Measurements from ENCODE around the gene NEK10.
"Not testable (repeated sequence)": the region's sequence is repeated elsewhere in the genome, so short reads cannot be mapped to it uniquely, and the experiment has no call there.

NEK10 gene

DNA sequence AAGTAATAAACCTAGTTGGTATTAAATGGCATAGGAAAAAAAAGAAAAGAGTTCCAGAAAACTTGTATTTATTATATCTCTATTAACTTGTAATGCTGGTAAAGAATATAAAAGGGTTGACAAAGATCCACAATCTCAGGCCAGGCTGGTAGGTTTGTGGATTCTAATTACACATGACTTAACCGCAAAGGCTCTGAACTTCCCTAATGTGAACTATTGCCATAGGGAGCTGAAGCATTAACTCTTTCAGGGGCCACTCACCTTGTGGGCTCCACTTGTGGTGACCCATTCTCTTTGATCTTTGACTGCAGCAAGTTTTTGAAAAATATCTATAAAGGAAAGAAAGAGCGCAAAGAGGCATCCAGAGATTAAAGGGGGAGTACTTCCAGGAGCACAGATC, 58.5 kb downstream of the NEK10 start:
- no peak for DNase-seq

DNA sequence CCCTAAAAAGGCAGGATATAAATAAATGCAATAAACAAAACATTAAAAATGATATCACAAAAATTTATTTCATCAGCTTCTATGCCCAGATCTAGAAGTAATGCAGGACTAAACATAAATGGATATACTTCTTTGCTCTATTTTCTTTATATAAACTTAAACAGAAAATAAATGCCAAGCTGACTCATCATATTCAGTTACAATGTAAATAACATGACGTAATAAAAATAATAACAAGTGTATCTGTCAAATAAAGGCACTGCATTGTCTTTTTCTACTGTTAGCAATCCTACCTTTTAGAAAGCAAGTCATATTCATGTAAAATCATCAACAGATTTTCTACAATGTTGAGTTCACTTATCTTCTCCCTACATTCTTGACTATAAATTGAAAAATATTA, 61.6 kb downstream of the NEK10 start:
- no peak for DNase-seq

DNA sequence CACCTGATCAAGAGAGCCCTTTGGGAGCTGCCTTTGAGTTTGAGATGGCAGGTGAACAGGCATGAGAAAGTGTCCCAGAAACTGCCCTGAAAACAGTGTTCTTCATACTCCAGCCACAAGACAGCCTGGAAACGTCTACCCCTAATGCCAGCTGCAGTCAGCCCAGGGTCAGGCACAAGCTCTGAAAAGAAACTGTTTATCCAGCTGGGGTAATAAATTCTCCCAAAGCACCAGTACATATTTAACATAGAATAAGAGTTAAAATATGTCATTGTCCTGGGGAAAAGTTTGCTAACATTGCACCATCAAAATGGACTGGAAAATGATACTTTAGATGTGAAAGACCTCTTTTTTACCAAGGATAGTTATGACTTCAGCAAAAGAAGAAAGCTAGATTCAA, 66.3 kb downstream of the NEK10 start:
- no peak for DNase-seq

DNA sequence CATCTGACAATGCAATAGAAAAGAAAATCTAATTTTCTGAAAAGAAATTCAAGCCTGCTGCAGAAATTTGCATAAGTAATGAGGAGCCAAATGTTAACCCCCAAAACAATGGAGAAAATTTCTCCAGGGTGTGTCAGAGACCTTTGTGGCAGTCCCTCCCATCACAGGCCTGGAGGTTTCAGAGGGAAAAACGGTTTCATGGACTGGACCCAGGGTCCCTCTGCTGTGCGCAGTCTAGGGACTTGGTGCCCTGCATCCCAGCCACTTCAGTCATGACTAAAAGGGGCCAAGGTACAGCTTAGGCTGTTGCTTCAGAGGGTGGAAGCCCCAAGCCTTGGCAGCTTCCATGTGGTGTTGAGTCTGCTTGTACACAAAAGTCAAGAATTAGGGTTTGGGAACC, 70.2 kb downstream of the NEK10 start:
- DNase-seq: not testable (repeated sequence)

DNA sequence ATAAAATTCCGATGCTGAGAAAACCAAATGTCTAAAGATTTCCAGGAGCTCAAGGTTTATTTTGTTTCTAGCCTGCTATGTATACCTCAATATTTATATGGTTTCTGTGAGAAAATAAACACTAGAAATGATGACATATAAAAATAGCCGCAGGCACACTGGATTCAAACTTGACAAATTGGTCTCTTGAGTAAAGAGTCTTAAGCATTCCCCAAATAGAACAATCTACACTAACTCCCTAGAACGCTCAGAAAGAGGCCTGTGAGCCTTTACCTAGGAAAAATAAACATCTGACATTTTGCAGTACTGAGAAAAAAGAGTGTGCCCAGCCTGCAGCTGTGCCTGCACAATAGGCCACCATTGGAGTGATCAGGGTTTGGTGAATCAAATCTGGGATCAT, 75.2 kb downstream of the NEK10 start:
- DNase-seq: no peak

DNA sequence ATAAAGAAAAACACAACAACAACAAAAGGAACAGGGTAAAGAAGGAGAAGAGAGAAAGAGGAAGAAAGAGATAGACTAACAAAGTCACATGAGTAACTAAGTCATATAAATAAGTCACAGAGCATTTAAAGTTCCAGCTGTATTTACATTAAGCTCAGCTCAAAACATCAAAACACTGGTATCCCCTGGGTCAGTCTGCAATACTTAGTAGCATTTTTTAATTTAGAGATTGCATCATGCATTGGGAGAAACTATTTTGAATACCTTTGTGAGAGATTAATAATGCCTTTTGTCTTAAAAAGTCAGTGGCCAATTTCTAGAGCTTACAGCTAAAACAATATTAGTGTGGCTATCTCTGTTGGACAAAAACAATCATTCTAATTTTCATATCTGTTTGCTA, 78.4 kb downstream of the NEK10 start:
- DNase-seq: no peak

DNA sequence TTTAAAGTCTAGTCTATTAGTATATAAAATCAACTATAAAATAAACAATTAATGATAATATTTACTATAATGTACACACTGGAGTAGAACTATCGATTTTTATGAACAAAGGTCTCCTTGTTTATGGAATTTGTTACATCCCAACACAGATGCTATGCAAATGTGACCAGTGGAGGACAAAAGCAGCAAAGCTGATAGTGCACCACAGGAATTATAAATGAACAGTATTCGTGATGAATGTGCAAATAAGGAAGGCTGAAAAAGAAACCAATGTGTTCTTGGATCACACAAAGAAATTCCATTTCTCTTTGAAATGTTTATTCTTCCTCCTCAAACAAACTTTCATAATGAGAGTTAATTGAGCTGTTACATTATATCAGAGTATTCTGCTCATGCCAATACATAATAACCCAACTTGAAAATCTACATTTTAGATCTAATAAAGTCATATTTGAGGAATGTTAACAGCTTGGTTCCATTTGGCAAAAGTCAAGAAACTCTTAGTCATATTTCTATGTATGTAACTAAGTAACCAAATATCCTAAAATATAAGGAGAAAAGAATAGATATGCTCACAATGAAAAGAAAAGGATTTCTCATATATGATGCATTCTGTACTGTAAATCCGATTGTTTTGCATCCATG, 79.3 kb downstream of the NEK10 start:
- DNase-seq: no peak

DNA sequence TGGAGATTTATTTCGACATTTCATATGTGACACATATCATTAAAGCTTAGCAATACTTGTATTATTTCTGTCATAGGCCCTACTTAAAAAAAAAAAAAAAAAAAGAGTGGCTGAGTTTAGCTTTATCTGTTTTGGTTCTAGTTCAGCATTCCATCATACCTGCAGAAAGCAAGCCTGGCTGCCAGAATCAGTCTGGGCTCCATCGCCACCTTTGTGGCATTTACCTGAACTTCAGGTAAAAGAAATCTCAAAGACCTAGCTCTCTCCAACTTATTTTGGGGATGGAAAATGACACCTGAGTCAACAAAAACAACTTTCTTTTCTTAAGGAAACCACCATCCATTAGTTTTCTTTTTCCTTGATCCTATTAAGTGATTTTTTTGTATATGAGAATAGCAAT, 82.1 kb downstream of the NEK10 start:
- no peak for DNase-seq

DNA sequence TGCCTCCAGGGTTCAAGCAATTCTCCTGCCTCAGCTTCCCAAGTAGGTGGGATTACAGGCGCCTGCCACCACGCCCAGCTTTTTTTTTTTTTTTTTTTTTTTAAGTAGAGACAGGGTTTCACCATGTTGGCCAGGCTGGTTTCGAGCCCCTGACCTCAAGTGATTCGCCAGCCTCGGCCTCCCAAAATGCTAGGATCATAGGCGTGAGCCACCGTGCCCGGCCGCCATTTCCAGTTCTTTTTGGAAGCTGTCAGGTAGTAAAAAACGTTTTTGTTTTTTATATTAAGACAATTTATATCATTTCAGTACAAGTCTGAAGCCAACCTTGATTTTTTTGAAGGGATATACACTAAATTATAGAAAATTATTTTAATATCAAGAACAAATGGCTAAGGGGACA, 82.7 kb downstream of the NEK10 start:
- DNase-seq: not testable (repeated sequence)

DNA sequence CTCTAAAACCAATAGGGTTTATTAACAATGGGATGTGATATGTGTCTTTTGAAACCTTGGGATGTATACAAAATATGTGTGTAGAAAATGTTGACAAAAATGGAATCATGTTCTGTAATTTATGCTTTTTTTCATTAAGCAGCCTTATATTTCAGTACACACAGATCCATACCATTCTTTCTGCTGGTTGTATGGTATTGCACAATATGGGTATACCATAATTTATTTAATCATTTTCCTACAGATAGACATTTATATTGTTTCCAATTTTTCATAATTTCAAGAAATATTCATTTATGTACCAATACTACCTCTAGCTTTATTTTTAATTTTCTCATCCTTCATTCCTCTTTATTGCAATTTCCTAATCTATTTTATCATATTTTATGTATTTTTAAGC, 83.5 kb downstream of the NEK10 start:
- no peak for DNase-seq

DNA sequence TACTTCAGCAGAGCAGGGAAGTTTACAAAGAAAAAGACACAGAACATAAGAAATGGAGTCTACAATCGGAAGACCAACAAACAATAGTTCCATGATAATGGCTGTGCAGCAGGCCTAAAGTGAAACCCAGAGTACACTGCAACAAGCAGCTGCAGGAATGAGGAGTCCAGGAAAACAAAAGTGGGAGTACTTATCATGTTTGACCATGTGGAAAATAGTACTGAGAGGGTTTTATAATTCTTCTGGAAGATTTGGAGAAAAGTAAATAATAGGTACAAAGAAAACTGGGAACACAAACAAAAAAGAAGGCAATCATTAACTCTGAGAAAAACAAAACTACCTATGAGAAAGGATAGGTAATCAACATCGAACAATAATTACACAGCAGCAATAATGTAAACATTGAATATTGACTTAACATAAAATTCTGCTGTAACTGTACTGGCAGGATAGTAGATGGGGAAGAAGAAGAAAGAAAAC, 87.5 kb downstream of the NEK10 start:
- no peak for DNase-seq

DNA sequence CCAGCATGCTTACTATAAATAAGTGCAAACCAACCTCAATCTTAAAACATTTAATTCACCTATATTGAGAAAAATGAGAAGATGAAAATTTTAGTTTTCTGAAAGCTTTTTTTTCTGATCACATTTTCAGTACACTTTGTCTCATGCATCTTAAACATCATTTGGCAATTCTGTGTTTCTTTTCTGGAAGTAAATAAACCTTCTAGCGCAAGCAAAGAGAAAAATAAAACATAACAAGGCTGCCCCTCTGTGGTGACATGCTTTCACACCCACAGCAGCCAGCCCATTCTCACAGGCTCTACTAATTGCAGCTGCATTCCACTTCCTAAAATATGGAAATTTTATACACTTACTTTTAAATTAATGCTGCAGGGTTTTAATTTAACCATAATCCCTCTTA, 90.1 kb downstream of the NEK10 start:
- no peak for DNase-seq

DNA sequence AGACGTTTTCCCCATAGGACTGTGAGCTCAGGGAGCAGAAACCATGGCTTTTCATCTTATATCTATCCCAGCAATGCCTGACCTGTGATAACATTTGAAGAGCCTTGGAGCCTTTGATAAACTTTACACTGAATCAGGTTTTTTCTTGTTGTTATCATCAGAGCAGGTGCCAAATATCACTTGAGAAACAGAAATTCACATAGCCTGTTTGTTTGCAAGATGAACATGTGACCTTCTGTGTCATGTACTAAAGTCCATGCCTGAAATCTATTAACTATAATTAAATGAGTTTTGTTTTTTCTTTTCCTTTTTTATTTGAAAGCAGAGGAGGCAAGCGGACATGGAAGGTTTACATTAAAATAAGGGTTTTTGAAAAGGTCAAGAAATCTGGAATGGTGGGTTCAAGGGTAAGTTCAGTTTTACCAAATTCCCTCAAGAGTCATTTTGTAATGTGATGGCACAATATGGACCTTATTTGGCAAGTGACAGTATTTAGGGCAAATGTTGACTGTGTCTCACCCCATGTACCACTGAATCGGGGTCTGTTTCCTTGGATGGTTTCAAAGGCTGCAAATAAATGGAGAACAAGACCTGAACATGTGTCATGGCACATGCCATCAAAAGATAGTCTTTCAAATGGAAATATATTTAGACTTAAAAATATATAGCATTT, 90.7 kb downstream of the NEK10 start:
- DNase-seq: no peak

DNA sequence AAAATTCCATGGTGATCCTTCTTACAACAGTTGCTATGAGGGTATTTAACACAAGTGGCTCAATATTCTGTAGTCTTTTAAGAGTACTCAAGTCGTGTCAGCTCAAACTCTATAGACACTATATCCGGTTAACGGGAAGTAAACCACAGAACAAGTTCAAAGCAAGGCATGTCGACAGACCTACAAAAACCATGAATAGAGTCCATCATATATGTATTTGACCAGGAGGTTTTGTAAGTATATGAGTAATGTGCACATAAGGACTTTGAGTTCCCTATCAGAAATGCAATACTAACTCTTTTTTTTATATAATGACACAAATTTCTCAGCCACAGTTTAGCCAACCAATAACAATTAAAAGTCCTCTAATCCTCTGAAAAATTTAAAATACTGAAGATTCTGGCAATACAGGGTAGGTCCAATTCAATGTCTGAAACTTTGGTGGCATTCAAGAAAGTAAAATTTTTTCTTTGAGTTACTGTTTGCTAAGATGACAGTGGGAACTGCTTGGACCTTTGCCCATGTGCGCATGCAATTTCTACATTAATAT, 93.7 kb downstream of the NEK10 start:
- no peak for DNase-seq

DNA sequence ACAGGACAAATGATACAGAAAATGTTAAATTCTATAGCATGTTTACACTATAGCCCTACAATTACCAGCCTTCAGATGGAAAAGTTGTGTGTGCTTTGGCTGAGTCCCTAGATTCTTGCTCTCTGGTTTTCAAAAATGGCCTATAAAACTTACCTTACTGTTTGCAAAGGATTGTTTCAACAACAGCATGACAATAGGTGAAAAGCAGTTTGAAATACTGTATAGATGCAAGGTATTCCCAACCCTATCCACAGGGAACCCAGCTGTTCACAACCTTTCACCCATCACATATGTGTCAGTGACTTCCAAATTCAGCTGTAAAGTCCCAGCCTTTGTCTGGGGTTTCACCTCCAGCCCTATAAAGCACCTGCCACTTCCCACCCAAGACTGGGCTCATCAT, 97.3 kb downstream of the NEK10 start:
- no peak for DNase-seq

DNA sequence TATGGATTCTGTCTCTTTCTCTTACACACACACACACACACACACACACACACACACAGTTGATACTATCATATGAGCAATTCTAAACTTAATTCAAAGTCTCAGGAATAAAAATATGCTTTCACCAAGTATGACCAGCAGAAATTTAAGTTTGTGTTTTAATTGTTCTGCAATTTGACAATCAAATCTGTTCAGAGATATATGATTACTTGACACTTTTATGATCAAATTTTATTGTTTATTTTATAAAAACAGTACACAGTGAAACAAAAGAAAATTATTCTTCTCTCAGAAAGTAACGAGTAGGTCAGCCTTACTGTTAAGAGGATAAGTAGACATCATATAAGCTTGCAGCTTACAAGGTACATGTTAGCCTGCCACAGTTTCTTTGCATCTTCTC, 114.3 kb downstream of the NEK10 start:
- no peak for DNase-seq

DNA sequence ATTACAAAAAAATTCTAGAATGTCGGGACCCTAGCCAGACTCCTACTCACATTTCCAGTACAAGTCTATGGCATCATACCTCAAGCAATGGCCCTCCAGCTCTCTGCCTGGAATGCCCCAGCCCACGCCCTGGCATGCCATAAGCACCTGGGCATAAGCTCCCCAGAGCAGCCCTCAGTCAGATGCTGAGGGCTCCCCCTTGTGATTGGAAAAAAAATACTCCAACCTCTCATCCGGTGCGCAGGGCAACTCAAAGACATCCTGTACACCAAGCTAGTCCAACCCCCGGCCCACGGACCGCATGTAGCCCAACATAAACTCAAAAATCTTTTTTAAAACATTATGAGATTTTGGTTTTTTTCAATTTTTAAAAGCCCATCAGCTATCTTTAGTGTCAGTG, 115.4 kb downstream of the NEK10 start:
- DNase-seq: peak; percentile 0

DNA sequence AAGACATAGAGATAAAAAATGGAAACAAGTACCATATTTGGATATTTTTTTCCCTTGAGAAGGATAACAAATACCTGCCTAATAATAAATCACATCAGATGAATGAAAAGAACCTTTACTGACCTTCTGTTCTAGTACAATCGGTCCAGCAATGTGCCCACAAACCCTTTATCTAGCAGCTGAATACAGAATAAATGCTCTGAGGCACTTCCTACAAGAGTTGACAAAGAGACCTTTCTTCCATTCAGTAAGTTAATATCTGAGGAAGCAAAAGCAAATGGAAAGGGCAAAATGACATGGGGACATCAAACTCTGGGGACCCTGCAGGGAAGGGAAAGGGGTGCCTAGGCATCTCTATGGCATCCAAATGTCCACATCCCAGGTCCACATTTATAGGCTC, 115.8 kb downstream of the NEK10 start:
- no peak for DNase-seq

DNA sequence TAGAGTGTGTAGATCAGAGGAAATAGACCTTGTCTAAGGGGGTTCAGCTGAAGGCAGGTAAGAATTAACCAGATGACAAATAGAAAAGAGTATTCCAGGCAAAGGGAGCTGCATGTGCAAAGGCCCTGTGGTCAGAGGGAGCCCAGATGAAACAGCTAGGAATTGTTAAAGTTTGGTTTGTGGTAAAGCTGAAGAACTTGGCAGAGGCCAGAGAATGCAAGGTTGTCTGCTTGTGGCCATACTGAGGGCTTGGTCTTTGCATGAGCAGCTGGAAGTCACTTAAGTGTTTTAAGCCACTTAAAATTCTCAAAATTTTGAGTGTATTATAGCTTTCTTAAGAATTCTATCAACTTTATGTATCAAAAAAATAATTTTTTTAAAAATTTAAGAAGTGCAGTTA, 116.5 kb downstream of the NEK10 start:
- no peak for DNase-seq

DNA sequence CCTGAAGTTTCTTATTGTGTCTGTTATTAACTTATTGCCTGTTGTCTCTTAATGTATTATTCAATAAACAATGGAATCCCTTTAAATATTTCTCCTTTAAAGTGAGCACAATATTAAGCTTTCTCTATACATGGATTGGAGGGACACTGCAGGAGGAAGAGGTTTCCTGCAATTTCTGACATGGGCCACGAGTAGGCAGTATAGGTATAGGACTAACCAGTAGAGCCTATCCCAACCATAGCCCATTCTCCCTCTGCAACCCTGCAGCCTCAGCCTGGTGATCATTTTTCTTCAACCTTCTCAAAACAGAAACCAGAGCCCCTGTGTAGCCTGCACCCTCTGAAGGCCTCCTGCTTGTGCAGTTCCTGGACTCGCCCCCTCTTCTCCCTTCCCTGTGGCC, 124.8 kb downstream of the NEK10 start:
- DNase-seq: no peak

DNA sequence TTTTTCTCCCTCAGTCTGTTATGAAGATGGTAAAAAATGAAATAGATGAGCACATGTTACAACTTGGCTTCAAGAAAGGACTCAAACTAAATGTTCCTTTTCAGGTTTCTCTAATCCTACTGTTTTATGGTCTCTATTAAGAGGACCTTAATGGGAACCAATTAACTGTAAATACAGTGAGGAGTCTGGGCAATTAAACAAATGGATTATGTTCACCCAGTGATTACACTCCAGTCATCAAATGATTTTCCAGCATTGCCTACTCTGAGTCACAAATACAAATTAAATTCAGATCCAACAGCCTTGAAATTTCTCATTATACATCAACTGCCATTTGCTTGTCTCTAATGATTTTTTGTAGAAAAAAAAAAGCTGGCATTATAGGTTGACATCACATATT, 129.2 kb downstream of the NEK10 start:
- no peak for DNase-seq

DNA sequence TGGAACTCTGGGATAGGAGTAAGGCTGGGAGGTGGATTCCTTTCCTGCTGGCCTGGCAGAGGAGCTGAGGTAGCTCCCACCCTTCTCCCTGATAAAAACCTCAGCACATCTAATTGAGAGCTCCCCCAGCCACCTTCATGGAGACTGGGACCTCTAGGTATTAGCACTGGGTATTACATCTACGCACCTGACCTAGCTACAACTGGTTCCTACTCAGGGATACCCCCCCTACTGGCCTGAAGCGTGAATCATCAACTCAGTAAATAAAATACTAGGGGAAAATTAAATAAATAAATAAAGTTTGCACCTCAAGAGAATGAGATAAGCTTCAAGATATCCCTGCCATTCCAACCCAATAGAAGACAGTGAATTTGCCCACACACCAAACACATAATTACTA, 140.4 kb downstream of the NEK10 start:
- DNase-seq: no peak

DNA sequence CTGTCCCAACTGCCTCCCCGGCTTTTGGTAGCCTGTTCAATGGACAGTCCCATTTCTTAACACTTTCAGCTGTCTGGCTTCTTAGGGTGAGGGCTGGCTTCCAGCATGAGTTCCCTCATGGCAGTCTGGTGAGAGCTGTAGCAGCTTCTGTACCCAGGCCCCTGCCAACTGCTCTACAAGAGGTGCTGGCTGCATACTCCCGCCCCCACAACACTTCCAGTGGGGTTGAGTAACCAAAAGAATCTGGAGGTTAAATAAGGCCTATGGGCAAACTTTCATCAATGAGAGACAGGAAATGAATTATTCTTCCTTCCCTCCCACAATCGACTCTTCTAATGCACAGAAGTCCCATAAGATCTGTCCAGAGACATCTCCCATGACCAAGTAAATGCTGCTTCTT, 145.0 kb downstream of the NEK10 start:
- DNase-seq: no peak

DNA sequence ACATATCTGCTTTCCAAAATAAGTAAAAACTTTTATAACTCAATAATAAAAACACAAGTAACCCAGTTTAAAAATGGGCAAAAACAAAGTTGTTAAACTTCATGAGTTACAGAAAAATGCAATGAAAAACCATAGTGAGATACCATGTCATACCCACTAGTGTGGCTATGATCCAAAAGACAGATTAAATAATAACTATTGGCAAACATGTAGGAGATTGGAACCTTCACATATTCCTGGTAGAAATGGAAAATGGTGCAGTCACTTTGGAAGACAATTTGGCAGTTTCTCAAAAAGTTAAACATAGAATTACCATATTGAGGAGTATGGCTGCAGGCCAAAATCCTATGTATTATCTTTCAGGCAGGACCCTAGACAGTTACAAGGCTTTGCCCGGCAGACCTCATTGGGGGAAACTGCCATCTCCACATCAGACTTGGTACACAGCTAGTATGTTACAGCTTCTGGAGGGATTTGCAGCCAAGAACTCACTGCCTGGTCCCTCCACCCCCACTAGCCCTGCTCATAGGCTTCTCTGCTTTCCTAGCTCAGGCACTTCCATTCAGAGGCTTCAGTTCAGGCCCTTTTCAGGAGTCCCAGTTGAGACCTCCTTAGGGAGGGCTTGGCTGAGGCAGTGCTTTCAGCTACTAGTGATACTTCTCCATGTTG, 147.8 kb downstream of the NEK10 start:
- DNase-seq: no peak

All from stimulated activated CD4-positive, alpha-beta T cell treated with anti-CD3 and anti-CD28 coated beads, Interleukin-12 subunit alpha, Interleukin-12 subunit beta, amount 100 ng/mL, for 4 hours (primary cell).